Ovary (tissue), 3 donors: ENCODE results near the gene DTNA.

ENCODE experiments used
- EP300 ChIP-seq: sonication (generic); formaldehyde crosslinking; IDR thresholded peaks from one replicate; pipeline ENCODE4 v1.6.1; 2017; ENCODE audit warnings: antibody characterized with exemption
- POLR2A ChIP-seq: fragments of 450-650 bp; IDR thresholded peaks from one replicate; pipeline ENCODE4 v1.6.1; 2017; ENCODE audit warnings: antibody characterized with exemption, mild to moderate bottlenecking, moderate library complexity
- TF ChIP-seq, protein P1 (sequence below), 3 donors: fragments of 450-650 bp in 2 of 3; fragments of 200-600 bp in 1 of 3; IDR thresholded peaks; one replicate each; pipeline versions ENCODE4 v1.5.1 to v1.8.0; 2016 to 2022; ENCODE audit warnings: antibody characterized with exemption in 3 of 3, mild to moderate bottlenecking in 1 of 3
- donor health status: DM: no; HTN: no; CAD: no.

DNA sequence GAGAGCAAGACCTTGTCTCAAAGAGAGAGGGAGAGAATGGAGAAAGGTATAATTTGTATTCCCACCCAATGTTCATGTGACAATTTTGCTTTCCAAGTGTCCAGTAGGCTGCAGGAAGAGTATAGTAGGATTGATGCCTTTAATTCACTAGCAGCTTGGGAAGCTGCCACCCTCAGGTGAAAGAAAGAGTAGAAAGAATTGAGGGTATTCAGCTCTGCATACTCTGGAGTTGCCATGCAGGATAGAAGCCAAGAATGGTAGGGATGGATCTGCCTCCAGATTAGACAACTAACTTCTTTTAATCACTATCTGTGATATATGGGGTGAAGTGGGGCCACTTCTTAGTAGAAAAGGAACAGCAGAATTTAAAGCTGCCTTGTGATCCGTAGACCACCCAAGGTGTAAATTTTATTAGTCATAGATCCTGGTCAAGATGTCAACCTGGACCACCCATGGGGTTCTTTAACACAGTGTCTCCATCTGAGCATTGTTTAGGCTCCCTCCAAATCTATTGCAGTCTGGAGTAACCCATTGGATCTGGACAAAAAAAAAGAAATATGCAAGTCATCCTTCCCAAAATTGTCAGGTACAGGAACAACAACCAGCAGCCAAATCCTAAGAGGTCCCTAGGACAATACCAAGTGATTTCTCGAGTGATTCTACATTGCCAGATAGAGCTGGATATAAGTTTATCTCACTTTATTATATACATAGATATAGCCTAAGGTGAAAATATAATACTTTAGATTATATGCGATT, 33.1 kb upstream of the DTNA start:
- TF ChIP-seq, protein P1, sequence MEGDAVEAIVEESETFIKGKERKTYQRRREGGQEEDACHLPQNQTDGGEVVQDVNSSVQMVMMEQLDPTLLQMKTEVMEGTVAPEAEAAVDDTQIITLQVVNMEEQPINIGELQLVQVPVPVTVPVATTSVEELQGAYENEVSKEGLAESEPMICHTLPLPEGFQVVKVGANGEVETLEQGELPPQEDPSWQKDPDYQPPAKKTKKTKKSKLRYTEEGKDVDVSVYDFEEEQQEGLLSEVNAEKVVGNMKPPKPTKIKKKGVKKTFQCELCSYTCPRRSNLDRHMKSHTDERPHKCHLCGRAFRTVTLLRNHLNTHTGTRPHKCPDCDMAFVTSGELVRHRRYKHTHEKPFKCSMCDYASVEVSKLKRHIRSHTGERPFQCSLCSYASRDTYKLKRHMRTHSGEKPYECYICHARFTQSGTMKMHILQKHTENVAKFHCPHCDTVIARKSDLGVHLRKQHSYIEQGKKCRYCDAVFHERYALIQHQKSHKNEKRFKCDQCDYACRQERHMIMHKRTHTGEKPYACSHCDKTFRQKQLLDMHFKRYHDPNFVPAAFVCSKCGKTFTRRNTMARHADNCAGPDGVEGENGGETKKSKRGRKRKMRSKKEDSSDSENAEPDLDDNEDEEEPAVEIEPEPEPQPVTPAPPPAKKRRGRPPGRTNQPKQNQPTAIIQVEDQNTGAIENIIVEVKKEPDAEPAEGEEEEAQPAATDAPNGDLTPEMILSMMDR (IDR thresholded peaks at IDR 0.05), result no peak
- no peak for TF ChIP-seq POLR2A
- no peak for TF ChIP-seq EP300
